Keratinocyte (primary cell): ENCODE measurements around the gene SYNPO2L.

Experiments
- EZH2 ChIP-seq: IDR thresholded peaks from one replicate; pipeline ENCODE4 v1.6.1; 2012; ENCODE audit warnings: inconsistent platforms, mild to moderate bottlenecking, low read length, moderate library complexity
- TF ChIP-seq, protein P1 (sequence below), 3 experiments: IDR thresholded peaks in 1 of 3; conservative IDR thresholded peaks in 1 of 3; optimal IDR thresholded peaks in 1 of 3; 2 replicates in 2 of 3; 3 replicates in 1 of 3; pipeline versions ENCODE3 to v1.5.1; 2011; ENCODE audit warnings: low read length in 3 of 3, mild to moderate bottlenecking in 3 of 3, moderate library complexity in 2 of 3, control low read depth in 1 of 3, inconsistent platforms in 1 of 3; ENCODE audit not compliant: insufficient read depth in 2 of 3; ENCODE audit errors: extremely low read depth in 1 of 3

- TF ChIP-seq, protein P1, sequence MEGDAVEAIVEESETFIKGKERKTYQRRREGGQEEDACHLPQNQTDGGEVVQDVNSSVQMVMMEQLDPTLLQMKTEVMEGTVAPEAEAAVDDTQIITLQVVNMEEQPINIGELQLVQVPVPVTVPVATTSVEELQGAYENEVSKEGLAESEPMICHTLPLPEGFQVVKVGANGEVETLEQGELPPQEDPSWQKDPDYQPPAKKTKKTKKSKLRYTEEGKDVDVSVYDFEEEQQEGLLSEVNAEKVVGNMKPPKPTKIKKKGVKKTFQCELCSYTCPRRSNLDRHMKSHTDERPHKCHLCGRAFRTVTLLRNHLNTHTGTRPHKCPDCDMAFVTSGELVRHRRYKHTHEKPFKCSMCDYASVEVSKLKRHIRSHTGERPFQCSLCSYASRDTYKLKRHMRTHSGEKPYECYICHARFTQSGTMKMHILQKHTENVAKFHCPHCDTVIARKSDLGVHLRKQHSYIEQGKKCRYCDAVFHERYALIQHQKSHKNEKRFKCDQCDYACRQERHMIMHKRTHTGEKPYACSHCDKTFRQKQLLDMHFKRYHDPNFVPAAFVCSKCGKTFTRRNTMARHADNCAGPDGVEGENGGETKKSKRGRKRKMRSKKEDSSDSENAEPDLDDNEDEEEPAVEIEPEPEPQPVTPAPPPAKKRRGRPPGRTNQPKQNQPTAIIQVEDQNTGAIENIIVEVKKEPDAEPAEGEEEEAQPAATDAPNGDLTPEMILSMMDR (optimal IDR thresholded peaks at IDR 0.05 in 1 of 3, IDR thresholded peaks at IDR 0.05 in 1 of 3, conservative IDR thresholded peaks at IDR 0.05 in 1 of 3; ENCODE audit: extremely low read depth in 1 of 3, insufficient read depth in 2 of 3, low read length in 3 of 3) = no peak
- TF ChIP-seq EZH2 = no peak
These were observed 20.0 kb downstream of the SYNPO2L start for GRCh38 chr10:73635781-73636180.
